Measurements from ENCODE around the gene NEK6. TPM values are rescaled to one million over a fixed set of nuclear protein-coding genes. Genes with fewer than 3 reads are reported as not detected.

Gene NEK6
- total and polyA plus RNA-seq, 2 experiments from 2014 or later = 33.5 to 44.7 TPM

DNA sequence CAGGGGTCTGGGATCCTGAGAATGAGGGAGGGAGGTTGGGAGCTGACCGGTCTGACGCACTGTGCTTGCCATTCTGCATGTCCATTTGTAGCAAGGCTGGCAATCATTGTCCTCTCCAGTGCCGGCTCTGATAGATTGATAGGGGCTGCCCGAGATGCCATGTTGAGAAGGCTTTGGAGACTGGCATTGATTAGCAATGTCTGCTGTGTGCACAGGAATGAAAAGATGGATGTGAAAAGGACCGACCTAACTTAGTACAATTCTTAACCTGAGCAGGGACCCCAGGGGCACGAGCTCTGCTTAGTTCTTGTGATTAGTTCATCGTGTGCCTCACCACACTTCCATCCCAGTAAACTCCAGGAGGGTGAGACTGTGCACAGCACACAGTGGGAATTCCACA lies 17.0 kb downstream of the NEK6 start:
- H3K9me2 ChIP-seq (replicated peaks; ENCODE audit: insufficient read depth) = no peaks in the 10 kb centered on the region
- no peak overlapping the region for H3K27ac ChIP-seq
- peaks cover 42% of the 10 kb centered on the region for H4K20me1 ChIP-seq (ENCODE audit: insufficient read depth, poor library complexity, severe bottlenecking)
- peaks cover 7% of the 10 kb centered on the region for H3K4me1 ChIP-seq (ENCODE audit: insufficient read depth)
- no peaks in the 10 kb centered on the region for H3K9me3 ChIP-seq (ENCODE audit: low read depth)
- no peak for DNase-seq (ENCODE audit: low spot score)
- no peaks in the 10 kb centered on the region for H3K36me3 ChIP-seq (replicated peaks; ENCODE audit: insufficient read depth, low read depth)
- H3K27me3 ChIP-seq = no peaks in the 10 kb centered on the region
- H3K79me2 ChIP-seq = peaks cover 98% of the 10 kb centered on the region
- H3K4me2 ChIP-seq = no peak overlapping the region
- 94% methylated on average over 7 of the region's 7 CpGs for WGBS (ENCODE audit: low lambda C conversion rate, missing lambda C conversion rate)
- H2AFZ ChIP-seq = no peak overlapping the region
- TF ChIP-seq EZH2 (IDR thresholded peaks at IDR 0.05; ENCODE audit: borderline replicate concordance) (no peak), EZH2phosphoT487 (IDR thresholded peaks at IDR 0.05; ENCODE audit: low read depth, severe bottlenecking, unreplicated experiment) (no peak)
- TF ChIP-seq, protein P1, sequence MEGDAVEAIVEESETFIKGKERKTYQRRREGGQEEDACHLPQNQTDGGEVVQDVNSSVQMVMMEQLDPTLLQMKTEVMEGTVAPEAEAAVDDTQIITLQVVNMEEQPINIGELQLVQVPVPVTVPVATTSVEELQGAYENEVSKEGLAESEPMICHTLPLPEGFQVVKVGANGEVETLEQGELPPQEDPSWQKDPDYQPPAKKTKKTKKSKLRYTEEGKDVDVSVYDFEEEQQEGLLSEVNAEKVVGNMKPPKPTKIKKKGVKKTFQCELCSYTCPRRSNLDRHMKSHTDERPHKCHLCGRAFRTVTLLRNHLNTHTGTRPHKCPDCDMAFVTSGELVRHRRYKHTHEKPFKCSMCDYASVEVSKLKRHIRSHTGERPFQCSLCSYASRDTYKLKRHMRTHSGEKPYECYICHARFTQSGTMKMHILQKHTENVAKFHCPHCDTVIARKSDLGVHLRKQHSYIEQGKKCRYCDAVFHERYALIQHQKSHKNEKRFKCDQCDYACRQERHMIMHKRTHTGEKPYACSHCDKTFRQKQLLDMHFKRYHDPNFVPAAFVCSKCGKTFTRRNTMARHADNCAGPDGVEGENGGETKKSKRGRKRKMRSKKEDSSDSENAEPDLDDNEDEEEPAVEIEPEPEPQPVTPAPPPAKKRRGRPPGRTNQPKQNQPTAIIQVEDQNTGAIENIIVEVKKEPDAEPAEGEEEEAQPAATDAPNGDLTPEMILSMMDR (IDR thresholded peaks at IDR 0.05; ENCODE audit: poor library complexity) = no peak
- H3K4me3 ChIP-seq = no peak overlapping the region

DNA sequence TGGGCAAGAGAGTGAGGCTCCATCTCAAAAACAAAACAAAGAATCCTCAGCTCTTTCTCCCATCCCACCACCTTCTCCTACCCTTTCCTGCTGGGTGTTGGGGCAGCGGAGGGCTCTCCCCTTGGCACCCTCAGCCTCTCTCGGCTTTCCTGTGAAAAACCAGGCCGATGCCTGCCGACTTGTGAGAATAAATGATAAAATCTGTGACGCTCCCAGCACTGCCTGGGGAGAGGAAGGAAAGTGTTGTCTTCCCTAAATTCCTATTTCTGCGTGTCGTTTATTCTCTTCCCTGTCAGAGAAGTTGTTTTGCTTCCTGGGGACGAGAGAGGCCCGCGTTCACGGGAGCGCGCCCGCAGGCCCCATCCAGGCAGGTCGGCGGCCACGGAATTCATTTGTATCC lies 19.7 kb downstream of the NEK6 start:
- Histone ChIP-seq H3K4me1 (ENCODE audit: insufficient read depth) (peaks cover 26% of the 10 kb centered on the region), H3K27ac (no peak overlapping the region)

DNA sequence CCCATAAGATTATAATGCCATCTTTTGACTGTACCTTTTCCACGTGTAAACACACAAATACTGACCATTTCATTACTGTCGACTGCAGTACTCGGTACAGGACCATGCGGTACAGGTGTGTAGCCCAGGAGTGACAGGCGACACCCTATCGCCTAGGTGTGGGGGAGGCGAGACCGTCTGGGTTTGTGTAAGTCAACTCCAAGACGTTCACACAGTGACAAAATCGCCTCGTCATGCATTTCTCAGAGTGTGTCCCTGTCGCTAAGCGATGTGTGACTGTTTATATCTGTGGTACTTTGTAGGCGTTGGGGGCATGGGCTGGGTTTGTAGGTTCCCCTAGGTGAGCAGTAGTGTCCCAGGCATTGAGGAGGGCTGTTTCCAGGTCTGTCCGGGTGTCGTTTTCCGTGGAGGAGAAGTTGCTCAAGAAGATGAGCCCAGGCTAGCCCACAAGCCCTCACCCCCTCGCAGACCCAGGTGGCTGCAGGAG lies 20.3 kb downstream of the NEK6 start:
- H3K4me1 ChIP-seq (ENCODE audit: insufficient read depth) = peaks cover 33% of the 10 kb centered on the region
- H3K9me2 ChIP-seq (replicated peaks; ENCODE audit: insufficient read depth) = no peaks in the 10 kb centered on the region
- H3K9me3 ChIP-seq (ENCODE audit: low read depth) = no peaks in the 10 kb centered on the region
- H3K27ac ChIP-seq = no peak overlapping the region
- 90% methylated on average over 18 of the region's 18 CpGs for WGBS (ENCODE audit: low lambda C conversion rate, missing lambda C conversion rate)
- H3K27me3 ChIP-seq = no peaks in the 10 kb centered on the region
- H2AFZ ChIP-seq = no peak overlapping the region
- no peak overlapping the region for H3K4me3 ChIP-seq
- DNase-seq (ENCODE audit: low spot score) = no peak
- peaks cover 91% of the 10 kb centered on the region for H3K79me2 ChIP-seq
- H4K20me1 ChIP-seq (ENCODE audit: insufficient read depth, poor library complexity, severe bottlenecking) = peaks cover 23% of the 10 kb centered on the region
- no peaks in the 10 kb centered on the region for H3K36me3 ChIP-seq (replicated peaks; ENCODE audit: insufficient read depth, low read depth)
- H3K4me2 ChIP-seq = no peak overlapping the region
- TF ChIP-seq, protein P1 (IDR thresholded peaks at IDR 0.05; ENCODE audit: poor library complexity) = no peak
- TF ChIP-seq EZH2phosphoT487 (IDR thresholded peaks at IDR 0.05; ENCODE audit: low read depth, severe bottlenecking, unreplicated experiment) (no peak), EZH2 (IDR thresholded peaks at IDR 0.05; ENCODE audit: borderline replicate concordance) (no peak)

More for the DNA sequence above, 19.7 kb downstream of the NEK6 start:
- WGBS (ENCODE audit: low lambda C conversion rate, missing lambda C conversion rate) = 91% methylated on average over 17 of the region's 17 CpGs
- TF ChIP-seq EZH2 (IDR thresholded peaks at IDR 0.05; ENCODE audit: borderline replicate concordance) (no peak), EZH2phosphoT487 (IDR thresholded peaks at IDR 0.05; ENCODE audit: low read depth, severe bottlenecking, unreplicated experiment) (no peak)
- TF ChIP-seq, protein P1 (IDR thresholded peaks at IDR 0.05; ENCODE audit: poor library complexity) = no peak
- Histone ChIP-seq H3K36me3 (replicated peaks; ENCODE audit: insufficient read depth, low read depth) (no peaks in the 10 kb centered on the region), H2AFZ (no peak overlapping the region), H3K9me3 (ENCODE audit: low read depth) (no peaks in the 10 kb centered on the region), H3K79me2 (peaks cover 94% of the 10 kb centered on the region), H4K20me1 (ENCODE audit: insufficient read depth, poor library complexity, severe bottlenecking) (peaks cover 30% of the 10 kb centered on the region), H3K9me2 (replicated peaks; ENCODE audit: insufficient read depth) (no peaks in the 10 kb centered on the region), H3K27me3 (no peaks in the 10 kb centered on the region), H3K4me3 (no peak overlapping the region), H3K4me2 (no peak overlapping the region)
- no peak for DNase-seq (ENCODE audit: low spot score)

Measured in hepatocyte (in vitro differentiated cells).